ENCODE measurements around the gene IFT43.

DNA sequence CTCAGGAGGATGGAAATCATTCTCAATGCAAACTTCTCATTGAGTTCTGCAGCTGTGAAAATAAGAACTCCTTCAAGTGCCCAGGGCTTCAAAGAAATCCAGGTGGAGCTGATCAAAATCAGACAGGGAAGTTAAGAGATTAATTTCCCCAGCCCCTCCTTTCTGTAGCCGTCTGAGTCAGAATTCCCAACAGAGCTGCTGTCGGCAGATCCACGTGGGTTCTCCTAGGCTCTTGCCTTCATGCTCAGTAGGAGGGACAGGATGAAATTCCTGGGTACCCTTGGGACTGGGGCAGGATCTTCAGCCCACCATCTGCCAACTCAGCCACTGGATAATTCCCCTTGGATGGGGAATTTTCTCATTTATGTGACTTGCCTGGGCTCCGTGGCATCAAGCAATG, 17.1 kb upstream of the IFT43 start:
- TF ChIP-seq SP1 (IDR thresholded peaks at IDR 0.05), result no peak
- TF ChIP-seq ARNT (IDR thresholded peaks at IDR 0.05), result no peak
- TF ChIP-seq ZNF384 (IDR thresholded peaks at IDR 0.05), result no peak
- TF ChIP-seq HDGF (IDR thresholded peaks at IDR 0.05; ENCODE audit: borderline replicate concordance), result no peak
- TF ChIP-seq SUZ12 (IDR thresholded peaks at IDR 0.05), result no peak
- TF ChIP-seq, protein P1, sequence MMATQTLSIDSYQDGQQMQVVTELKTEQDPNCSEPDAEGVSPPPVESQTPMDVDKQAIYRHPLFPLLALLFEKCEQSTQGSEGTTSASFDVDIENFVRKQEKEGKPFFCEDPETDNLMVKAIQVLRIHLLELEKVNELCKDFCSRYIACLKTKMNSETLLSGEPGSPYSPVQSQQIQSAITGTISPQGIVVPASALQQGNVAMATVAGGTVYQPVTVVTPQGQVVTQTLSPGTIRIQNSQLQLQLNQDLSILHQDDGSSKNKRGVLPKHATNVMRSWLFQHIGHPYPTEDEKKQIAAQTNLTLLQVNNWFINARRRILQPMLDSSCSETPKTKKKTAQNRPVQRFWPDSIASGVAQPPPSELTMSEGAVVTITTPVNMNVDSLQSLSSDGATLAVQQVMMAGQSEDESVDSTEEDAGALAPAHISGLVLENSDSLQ (IDR thresholded peaks at IDR 0.05), result no peak
- TF ChIP-seq FOXA1 (IDR thresholded peaks at IDR 0.05), result no peak
- no peak for TF ChIP-seq L3MBTL2 (conservative IDR thresholded peaks at IDR 0.05)
- no peak for TF ChIP-seq CTBP1 (IDR thresholded peaks at IDR 0.05; ENCODE audit: borderline replicate concordance)
- no peak for TF ChIP-seq FOXK2 (IDR thresholded peaks at IDR 0.05)
- TF ChIP-seq ELF4 (IDR thresholded peaks at IDR 0.05), result no peak
- no peak for TF ChIP-seq BHLHE40 (IDR thresholded peaks at IDR 0.05; ENCODE audit: borderline replicate concordance)
- TF ChIP-seq TARDBP (IDR thresholded peaks at IDR 0.05), result no peak
- TF ChIP-seq NFRKB (IDR thresholded peaks at IDR 0.05), result no peak

Data from HEK293T (cell line).